ENCODE measurements around the gene ACADL. TPM values are rescaled to one million over a fixed set of nuclear protein-coding genes. Genes with fewer than 3 reads are reported as not detected.
"Not testable (repeated sequence)": the region's sequence is repeated elsewhere in the genome, so short reads cannot be mapped to it uniquely, and the experiment has no call there.

ACADL gene
- total RNA-seq, 4 donors from 2014 or later, result 1.3 to 2.1 (median 1.7) TPM

GRCh38 chr2:210177769-210178168 lies 47.5 kb downstream of the ACADL start:
- WGBS, result 94% methylated on average over 1 of the region's 1 CpG
- no peaks in the 10 kb centered on the region for H3K27me3 ChIP-seq
- intact Hi-C loops (cut with DNase I), result no loop called here
- H3K36me3 ChIP-seq, result no peaks in the 10 kb centered on the region
- no peak for DNase-seq (ENCODE audit: extremely low spot score)
- no peaks in the 10 kb centered on the region for H3K9me3 ChIP-seq
- H3K4me1 ChIP-seq, result peaks cover 0 to 3% (median under 1%) of the 10 kb centered on the region in 4 donors
- TF ChIP-seq POLR2A (IDR thresholded peaks at IDR 0.05; ENCODE audit: low read depth), result no peak
- TF ChIP-seq POLR2AphosphoS5 (IDR thresholded peaks at IDR 0.05), result no peak
- TF ChIP-seq CTCF (IDR thresholded peaks at IDR 0.05), result no peak
- no peak for TF ChIP-seq EP300 (IDR thresholded peaks at IDR 0.05)
- no peak overlapping the region for H3K4me3 ChIP-seq
- H3K27ac ChIP-seq (replicated peaks in 1 of 4), result no peak overlapping the region

GRCh38 chr2:210177115-210177514 lies 48.1 kb downstream of the ACADL start:
- H3K27ac ChIP-seq (replicated peaks in 1 of 4); H3K4me1 ChIP-seq; DNase-seq (ENCODE audit: extremely low spot score); H3K27me3 ChIP-seq; intact Hi-C loops (cut with DNase I); H3K9me3 ChIP-seq; H3K36me3 ChIP-seq; H3K4me3 ChIP-seq: not testable (repeated sequence)
- WGBS, result 94% methylated on average over 1 of the region's 1 CpG

- Histone ChIP-seq H3K27me3 (no peaks in the 10 kb centered on the region), H3K36me3 (no peaks in the 10 kb centered on the region), H3K9me3 (no peaks in the 10 kb centered on the region), H3K4me3 (no peak overlapping the region), H3K4me1 (peaks cover 5 to 14% (median 11%) of the 10 kb centered on the region in 4 donors), H3K27ac (replicated peaks in 1 of 4) (no peak overlapping the region)
- no peak for DNase-seq (ENCODE audit: extremely low spot score)
- TF ChIP-seq POLR2A (IDR thresholded peaks at IDR 0.05; ENCODE audit: low read depth) (no peak), EP300 (IDR thresholded peaks at IDR 0.05) (no peak), CTCF (IDR thresholded peaks at IDR 0.05) (no peak), POLR2AphosphoS5 (IDR thresholded peaks at IDR 0.05) (no peak)
- intact Hi-C loops (cut with DNase I), result no loop called here
These were observed 51.2 kb downstream of the ACADL start for GRCh38 chr2:210174086-210174485.

GRCh38 chr2:210172219-210172575 lies 53.0 kb downstream of the ACADL start:
- 10% methylated on average over 8 of the region's 8 CpGs for WGBS
- Histone ChIP-seq H3K9me3 (no peaks in the 10 kb centered on the region), H3K36me3 (no peaks in the 10 kb centered on the region), H3K27ac (replicated peaks in 1 of 4) (peak overlapping the region; percentile 99 to 100 (median 100)), H3K27me3 (no peaks in the 10 kb centered on the region), H3K4me1 (peaks cover 21 to 33% (median 30%) of the 10 kb centered on the region in 4 donors), H3K4me3 (peak overlapping the region; percentile 87 to 98 (median 94))
- TF ChIP-seq POLR2A (IDR thresholded peaks at IDR 0.05; ENCODE audit: low read depth) (no peak), EP300 (IDR thresholded peaks at IDR 0.05) (no peak), POLR2AphosphoS5 (IDR thresholded peaks at IDR 0.05) (no peak), CTCF (IDR thresholded peaks at IDR 0.05) (no peak)
- no peak for DNase-seq (ENCODE audit: extremely low spot score)
- intact Hi-C loops (cut with DNase I), result no loop called here

- intact Hi-C loops (cut with DNase I), result no loop called here
- peak; percentile 99 for DNase-seq (ENCODE audit: extremely low spot score)
- H3K36me3 ChIP-seq, result no peaks in the 10 kb centered on the region
- H3K27me3 ChIP-seq, result no peaks in the 10 kb centered on the region
- TF ChIP-seq POLR2AphosphoS5 (IDR thresholded peaks at IDR 0.05) (peak; percentile 93 to 96), EP300 (IDR thresholded peaks at IDR 0.05) (no peak), POLR2A (IDR thresholded peaks at IDR 0.05; ENCODE audit: low read depth) (peak; percentile 45), CTCF (IDR thresholded peaks at IDR 0.05) (no peak)
- H3K4me1 ChIP-seq, result peaks cover 27 to 39% (median 36%) of the 10 kb centered on the region in 4 donors
- H3K27ac ChIP-seq (replicated peaks in 1 of 4), result peak within 1 kb of the TSS; percentile 99 to 100 (median 100)
- peak within 1 kb of the TSS; percentile 87 to 98 (median 94) for H3K4me3 ChIP-seq
- WGBS, result under 1% methylated on average over 50 of the region's 67 CpGs
- H3K9me3 ChIP-seq, result no peaks in the 10 kb centered on the region
These were observed 53.7 kb downstream of the ACADL start, which contains the start of gene KANSL1L for GRCh38 chr2:210171309-210172218. TSS of gene KANSL1L (minus strand) at chr2:210171409. CDS start at chr2:210154582, 16,827 bp downstream.

Data from esophagus muscularis mucosa (tissue), 4 donors.